Activated CD4-positive, alpha-beta memory T cell treated with anti-CD3 and anti-CD28 coated beads for 36 hours (primary cell): ENCODE measurements around the gene ACVR2B. TPM values are rescaled to one million over a fixed set of nuclear protein-coding genes. Genes with fewer than 3 reads are reported as not detected.

Source experiments
- CTCF ChIA-PET: fragments of 350-600 bp; sonication (Branson Sonifier 250); formaldehyde crosslinking; loops from one replicate; lab custom pipeline; 2021; ENCODE audit warnings: antibody characterized with exemption, inconsistent platforms; lab: Charles Lee
- POLR2A ChIA-PET: fragments of 350-600 bp; sonication (Branson Sonifier 250); formaldehyde crosslinking; loops from one replicate; lab custom pipeline; 2021; ENCODE audit warnings: antibody characterized with exemption; lab: Charles Lee
- DNase-seq: peaks from one replicate; pipeline ENCODE4 v3.0.0-alpha.2; 2020
- H3K27ac Mint-ChIP-seq: one replicate; pipeline ENCODE4 v1.8.0; 2021; ENCODE audit warnings: mixed read lengths
- H3K27me3 Mint-ChIP-seq: one replicate; pipeline ENCODE4 v1.8.0; 2021; ENCODE audit warnings: mixed read lengths
- H3K36me3 Mint-ChIP-seq: one replicate; pipeline ENCODE4 v1.8.0; 2021; ENCODE audit warnings: mixed read lengths
- H3K4me1 Mint-ChIP-seq: one replicate; pipeline ENCODE4 v1.8.0; 2021; ENCODE audit warnings: low read depth, mixed read lengths
- H3K4me3 Mint-ChIP-seq: one replicate; pipeline ENCODE4 v1.8.0; 2021; ENCODE audit warnings: mild to moderate bottlenecking, mixed read lengths
- H3K9me3 Mint-ChIP-seq: one replicate; pipeline ENCODE4 v1.8.0; 2021; ENCODE audit warnings: mixed read lengths
- intact Hi-C: fragments of 100-400 bp; cut with micrococcal nuclease; formaldehyde crosslinking; loops from one replicate; pipeline ENCODE4 v1.15.1; 2023
- total RNA-seq, 2 experiments: library from RNA; stranded (reverse); gene quantifications; one replicate each; pipeline ENCODE4 v1.2.3, GENCODE V29; 2021

ACVR2B gene
- total RNA-seq, 2 experiments from 2014 or later, result 7.1 to 7.8 TPM

DNA sequence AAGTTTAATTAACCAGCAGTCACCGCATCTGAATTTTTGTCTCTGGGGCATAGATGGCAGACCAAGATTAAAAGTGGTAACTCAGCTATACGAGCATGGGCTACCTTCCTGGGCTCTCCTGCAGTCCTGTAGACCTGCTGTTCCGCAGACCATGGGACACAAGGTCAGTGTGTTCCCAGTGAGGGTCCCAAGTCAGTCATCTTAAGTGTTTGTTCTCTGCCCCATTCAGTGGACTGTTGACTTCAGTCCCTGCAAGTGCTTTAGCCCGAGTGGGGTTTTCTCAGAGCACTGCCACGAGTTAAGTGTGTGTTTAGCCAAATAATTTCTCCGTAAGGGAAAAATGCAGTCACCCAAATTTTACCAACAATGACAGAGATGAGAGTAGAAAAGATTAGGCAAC, 37.5 kb downstream of the ACVR2B start:
- Mint-ChIP-seq H3K27ac (no peak overlapping the region), H3K4me3 (no peak overlapping the region), H3K9me3 (no peaks in the 10 kb centered on the region), H3K36me3 (no peaks in the 10 kb centered on the region), H3K4me1 (no peaks in the 10 kb centered on the region), H3K27me3 (no peaks in the 10 kb centered on the region)
- ChIA-PET POLR2A (no interaction called here), CTCF (interaction anchor here (1.0 to 1.5 kb wide), 4 partner anchors 9 to 144 kb away, joined by 3 to 13 read pairs (median 6); partner anchors contain the start of gene XYLB)
- DNase-seq, result no peak
- intact Hi-C loops, result no loop called here

- intact Hi-C loops, result no loop called here
- H3K9me3 Mint-ChIP-seq, result no peaks in the 10 kb centered on the region
- no peaks in the 10 kb centered on the region for H3K36me3 Mint-ChIP-seq
- H3K27me3 Mint-ChIP-seq, result no peaks in the 10 kb centered on the region
- ChIA-PET CTCF (interaction anchor here (1.4 to 1.6 kb wide), 4 partner anchors 12 to 375 kb away, joined by 5 to 9 read pairs (median 6); no protein-coding TSS in a partner anchor), POLR2A (no interaction called here)
- no peak for DNase-seq
- H3K27ac Mint-ChIP-seq, result no peak overlapping the region
- H3K4me1 Mint-ChIP-seq, result peaks cover 9% of the 10 kb centered on the region
- H3K4me3 Mint-ChIP-seq, result no peak overlapping the region
Observed at GRCh38 chr3:38493031-38493430, 39.3 kb downstream of the ACVR2B start.

- Mint-ChIP-seq H3K27ac (peak within 1 kb of the TSS; percentile 91), H3K4me1 (peaks cover 19% of the 10 kb centered on the region), H3K27me3 (no peaks in the 10 kb centered on the region), H3K36me3 (peaks cover 19% of the 10 kb centered on the region), H3K9me3 (no peaks in the 10 kb centered on the region), H3K4me3 (peak within 1 kb of the TSS; percentile 97)
- DNase-seq, result peak; percentile 97
- POLR2A ChIA-PET, result interaction anchor here (0.7 to 1.2 kb wide), 4 partner anchors 41 to 359 kb away, joined by 3 to 4 read pairs (median 3); partner anchors contain the start of genes ACAA1 and OXSR1
- CTCF ChIA-PET, result interaction anchor here (0.6 to 4.1 kb wide), 30 partner anchors 12 to 910 kb away, joined by 3 to 34 read pairs (median 4); partner anchors contain the start of genes RPSA and XYLB
- intact Hi-C loops, result loop anchor here (1.0 to 5.0 kb wide), 6 partner anchors 23 to 454 kb away; partner anchors contain the start of genes ACAA1, ACVR2B and XYLB
Observed at GRCh38 chr3:38496131-38496910, 42.6 kb downstream of the ACVR2B start, which contains the start of gene EXOG. Gene EXOG, plus strand, starts transcription at chr3:38496340. Its CDS starts 28 bp downstream, at chr3:38496368.

DNA sequence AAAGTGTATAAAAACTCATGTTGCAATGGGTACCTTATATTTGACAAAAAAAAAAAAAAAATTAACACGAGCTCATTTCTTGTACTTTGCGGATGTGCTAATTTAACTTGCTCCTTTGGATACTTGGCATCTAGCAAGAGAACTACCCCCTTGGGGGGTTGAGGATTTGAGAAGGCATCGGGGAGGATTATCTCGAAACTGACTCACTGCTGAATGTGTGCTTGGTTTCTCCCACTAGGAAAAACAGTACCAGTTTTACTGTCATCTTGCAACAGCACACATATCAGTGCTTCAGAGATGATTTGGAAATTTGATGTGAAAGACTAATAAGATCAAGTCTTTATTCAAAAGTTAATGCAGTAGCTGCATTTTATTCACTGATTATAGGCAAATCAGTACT, 43.3 kb downstream of the ACVR2B start:
- DNase-seq, result no peak
- POLR2A ChIA-PET, result interaction anchor here (0.5 to 1.2 kb wide), 4 partner anchors 49 to 360 kb away, joined by 3 to 4 read pairs (median 4); partner anchors contain the start of genes ACAA1 and OXSR1
- intact Hi-C loops, result loop anchor here (1.0 to 5.0 kb wide), 3 partner anchors 150 to 455 kb away; partner anchors contain the start of gene XYLB
- Mint-ChIP-seq H3K4me1 (peaks cover 19% of the 10 kb centered on the region), H3K4me3 (peak overlapping the region; percentile 97), H3K27me3 (no peaks in the 10 kb centered on the region), H3K9me3 (no peaks in the 10 kb centered on the region), H3K36me3 (peaks cover 22% of the 10 kb centered on the region), H3K27ac (peak overlapping the region; percentile 91)
- CTCF ChIA-PET, result interaction anchor here (0.6 to 4.1 kb wide), 21 partner anchors 11 to 910 kb away, joined by 3 to 34 read pairs (median 4); partner anchors contain the start of genes RPSA and XYLB

DNA sequence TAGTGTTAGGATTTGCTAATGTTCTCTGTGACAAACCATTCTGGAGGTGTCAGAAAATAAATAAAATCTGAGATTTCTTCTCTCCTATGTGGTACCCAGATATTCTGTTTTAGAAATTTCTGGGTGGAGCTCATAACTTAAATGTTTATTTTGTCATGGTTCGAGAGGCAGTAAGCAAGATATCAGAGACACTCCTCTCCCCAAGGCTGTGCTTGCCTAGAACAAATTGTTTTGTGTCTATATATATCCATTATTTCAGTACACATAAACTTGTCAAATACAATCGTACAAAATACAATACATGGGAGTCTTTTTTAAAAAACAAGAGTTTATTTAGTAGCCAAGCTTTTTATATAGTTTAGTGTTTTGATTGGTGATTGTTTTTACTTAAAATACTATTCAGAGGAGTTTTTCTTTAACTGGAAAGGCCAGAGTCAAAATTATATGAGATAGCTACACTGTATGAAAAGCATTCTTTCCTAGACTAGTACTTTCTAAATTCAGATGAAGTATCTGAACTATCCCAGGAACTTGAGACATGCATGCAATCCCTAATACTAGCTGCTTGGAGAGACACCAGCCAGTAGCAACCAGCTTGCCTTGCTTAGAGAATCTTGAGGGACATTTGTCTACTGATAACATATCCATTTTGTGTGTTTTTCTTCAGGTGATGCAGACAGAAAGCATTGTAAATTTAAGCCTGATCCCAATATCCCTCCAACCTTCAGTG, 47.2 kb downstream of the ACVR2B start:
- H3K36me3 Mint-ChIP-seq, result peaks cover 29% of the 10 kb centered on the region
- H3K4me1 Mint-ChIP-seq, result peaks cover 19% of the 10 kb centered on the region
- H3K27ac Mint-ChIP-seq, result no peak overlapping the region
- ChIA-PET POLR2A (no interaction called here), CTCF (interaction anchor here (1.0 to 1.6 kb wide), 3 partner anchors 20 to 146 kb away, joined by 3 to 6 read pairs (median 4); no protein-coding TSS in a partner anchor)
- H3K27me3 Mint-ChIP-seq, result no peaks in the 10 kb centered on the region
- H3K4me3 Mint-ChIP-seq, result no peak overlapping the region
- no peaks in the 10 kb centered on the region for H3K9me3 Mint-ChIP-seq
- DNase-seq, result no peak
- intact Hi-C loops, result no loop called here

DNA sequence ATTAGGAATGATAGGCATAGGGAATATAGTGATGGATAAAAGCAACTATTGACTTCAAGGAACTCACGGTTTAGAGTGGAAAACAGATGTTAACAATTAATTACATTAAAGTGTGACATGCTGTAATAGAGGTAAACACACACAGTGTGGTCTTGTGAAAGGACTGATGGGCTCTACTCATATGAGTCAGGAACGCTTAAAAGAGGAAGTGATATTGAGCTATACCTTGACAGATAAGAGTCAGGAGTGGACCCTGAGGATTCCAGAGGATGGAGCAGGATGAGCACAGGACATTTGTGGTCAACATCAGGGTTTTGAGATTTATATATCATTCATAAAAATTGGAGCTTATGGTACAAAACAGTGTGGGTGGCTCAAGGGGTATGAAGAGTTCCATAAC, 53.4 kb downstream of the ACVR2B start:
- intact Hi-C loops, result no loop called here
- H3K27ac Mint-ChIP-seq, result no peak overlapping the region
- H3K27me3 Mint-ChIP-seq, result no peaks in the 10 kb centered on the region
- no peaks in the 10 kb centered on the region for H3K4me1 Mint-ChIP-seq
- peaks cover 17% of the 10 kb centered on the region for H3K36me3 Mint-ChIP-seq
- no peak overlapping the region for H3K4me3 Mint-ChIP-seq
- ChIA-PET POLR2A (no interaction called here), CTCF (interaction anchor here (1.3 to 2.1 kb wide), 2 partner anchors 14 to 27 kb away, joined by 8 to 11 read pairs; no protein-coding TSS in a partner anchor)
- H3K9me3 Mint-ChIP-seq, result no peaks in the 10 kb centered on the region
- no peak for DNase-seq

DNA sequence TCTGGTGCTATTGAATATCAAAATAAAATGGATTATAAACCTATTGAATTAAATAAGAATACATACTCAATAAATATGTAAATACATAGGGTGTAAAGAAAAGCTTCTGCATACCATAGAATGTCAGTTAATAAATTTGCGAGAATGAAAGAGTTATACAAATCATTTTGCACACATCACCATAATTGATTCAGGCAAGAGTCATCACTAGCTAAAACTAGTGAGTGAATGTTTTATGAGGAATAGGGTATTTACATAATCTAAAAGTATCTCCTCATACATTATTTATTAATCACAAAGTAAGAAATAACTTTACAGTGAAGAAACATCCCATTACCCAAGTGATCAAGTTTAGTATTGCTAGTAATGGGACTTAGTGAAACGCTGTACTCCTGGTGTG, 56.0 kb downstream of the ACVR2B start:
- Mint-ChIP-seq H3K36me3 (peaks cover 11% of the 10 kb centered on the region), H3K9me3 (no peaks in the 10 kb centered on the region), H3K4me1 (no peaks in the 10 kb centered on the region), H3K27ac (no peak overlapping the region), H3K4me3 (no peak overlapping the region), H3K27me3 (no peaks in the 10 kb centered on the region)
- ChIA-PET CTCF (interaction anchor here (0.8 to 2.5 kb wide), 4 partner anchors 9 to 142 kb away, joined by 3 to 11 read pairs (median 5); partner anchors contain the start of gene EXOG), POLR2A (no interaction called here)
- intact Hi-C loops, result no loop called here
- no peak for DNase-seq

GRCh38 chr3:38510631-38511030, 56.9 kb downstream of the ACVR2B start:
- ChIA-PET CTCF (interaction anchor here (1.4 to 2.5 kb wide), 4 partner anchors 8 to 141 kb away, joined by 3 to 15 read pairs (median 8); partner anchors contain the start of gene EXOG), POLR2A (no interaction called here)
- Mint-ChIP-seq H3K9me3 (no peaks in the 10 kb centered on the region), H3K4me3 (no peak overlapping the region), H3K36me3 (peaks cover 12% of the 10 kb centered on the region), H3K27me3 (no peaks in the 10 kb centered on the region), H3K27ac (no peak overlapping the region), H3K4me1 (no peaks in the 10 kb centered on the region)
- intact Hi-C loops, result no loop called here
- DNase-seq, result no peak

- Mint-ChIP-seq H3K36me3 (peaks cover 15% of the 10 kb centered on the region), H3K27me3 (no peaks in the 10 kb centered on the region), H3K27ac (no peak overlapping the region), H3K4me1 (no peaks in the 10 kb centered on the region), H3K9me3 (no peaks in the 10 kb centered on the region), H3K4me3 (no peak overlapping the region)
- ChIA-PET POLR2A (no interaction called here), CTCF (interaction anchor here (2.2 to 2.5 kb wide), 2 partner anchors 10 to 15 kb away, joined by 11 to 15 read pairs; partner anchors contain the start of gene EXOG)
- DNase-seq, result no peak
- intact Hi-C loops, result no loop called here
Observed at GRCh38 chr3:38511546-38511945, 57.9 kb downstream of the ACVR2B start.

- Mint-ChIP-seq H3K9me3 (no peaks in the 10 kb centered on the region), H3K27ac (no peak overlapping the region), H3K4me1 (peaks cover 20% of the 10 kb centered on the region), H3K4me3 (no peak overlapping the region), H3K27me3 (no peaks in the 10 kb centered on the region), H3K36me3 (peaks cover 14% of the 10 kb centered on the region)
- CTCF ChIA-PET, result no interaction called here
- POLR2A ChIA-PET, result no interaction called here
- intact Hi-C loops, result no loop called here
- DNase-seq, result no peak
Observed at GRCh38 chr3:38515367-38515766, 61.7 kb downstream of the ACVR2B start.

DNA sequence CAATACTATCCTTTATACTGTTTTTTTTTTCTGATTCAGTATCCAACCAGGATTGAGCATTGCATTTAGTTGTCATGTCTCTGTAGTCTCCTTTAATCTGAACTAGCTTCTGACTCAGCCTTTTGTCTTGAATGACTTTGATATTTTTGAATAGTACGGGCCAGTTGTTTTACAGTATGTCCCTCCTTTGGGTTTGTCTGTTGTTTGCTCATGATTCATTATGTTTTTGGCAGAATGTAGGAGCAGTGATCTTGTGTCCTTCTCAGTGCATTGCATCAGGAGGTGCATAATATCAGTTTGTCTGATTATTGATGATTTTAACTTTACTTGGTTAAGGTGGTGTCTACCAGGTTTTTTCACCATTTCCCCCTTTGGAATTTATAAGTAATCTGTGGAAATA, 63.0 kb downstream of the ACVR2B start:
- no peak for DNase-seq
- H3K4me1 Mint-ChIP-seq, result peaks cover 30% of the 10 kb centered on the region
- no peaks in the 10 kb centered on the region for H3K27me3 Mint-ChIP-seq
- H3K27ac Mint-ChIP-seq, result no peak overlapping the region
- ChIA-PET POLR2A (no interaction called here), CTCF (interaction anchor here (0.6 kb wide), 1 partner anchor 171 kb away, joined by 4 read pairs; no protein-coding TSS in a partner anchor)
- H3K36me3 Mint-ChIP-seq, result peaks cover 14% of the 10 kb centered on the region
- H3K9me3 Mint-ChIP-seq, result no peaks in the 10 kb centered on the region
- no peak overlapping the region for H3K4me3 Mint-ChIP-seq
- intact Hi-C loops, result no loop called here
